Activated CD4-positive, alpha-beta T cell treated with anti-CD3 and anti-CD28 coated beads, Interleukin-2, amount 10 ng/mL, durations not matched to agents 24 days and 14 days (primary cell): Measurements from ENCODE around the gene GLI3. TPM values are rescaled to one million over a fixed set of nuclear protein-coding genes. Genes with fewer than 3 reads are reported as not detected.

Source experiments
- DNase-seq: peaks from one replicate; pipeline ENCODE4 v3.0.0; 2022
- H3K27ac Mint-ChIP-seq: one replicate; pipeline ENCODE4 v1.8.0; 2022; ENCODE audit warnings: mild to moderate bottlenecking, mixed read lengths
- H3K27me3 Mint-ChIP-seq: one replicate; pipeline ENCODE4 v1.8.0; 2022; ENCODE audit warnings: mixed read lengths
- H3K36me3 Mint-ChIP-seq: one replicate; pipeline ENCODE4 v1.8.0; 2022; ENCODE audit warnings: low read depth, mild to moderate bottlenecking, mixed read lengths
- H3K4me1 Mint-ChIP-seq: one replicate; pipeline ENCODE4 v1.8.0; 2021; ENCODE audit warnings: mixed read lengths
- H3K4me3 Mint-ChIP-seq: one replicate; pipeline ENCODE4 v1.8.0; 2022; ENCODE audit warnings: mild to moderate bottlenecking, moderate library complexity, mixed read lengths
- H3K9me3 Mint-ChIP-seq: one replicate; pipeline ENCODE4 v1.8.0; 2021; ENCODE audit warnings: mixed read lengths
- intact Hi-C: fragments of 100-400 bp; cut with micrococcal nuclease; formaldehyde crosslinking; loops from one replicate; pipeline ENCODE4 v1.15.1; 2023
- total RNA-seq: library from RNA; stranded (reverse); gene quantifications from 2 replicates; pipeline ENCODE4 v1.2.3, GENCODE V29; 2022

The GLI3 gene
- total RNA-seq, 1 donor from 2014 or later, result not detected

GRCh38 chr7:42231043-42231787 is 5.8 kb downstream of the GLI3 start:
- H3K36me3 Mint-ChIP-seq, result peaks cover 1% of the 10 kb centered on the region
- peaks cover 82% of the 10 kb centered on the region for H3K27me3 Mint-ChIP-seq
- H3K4me1 Mint-ChIP-seq, result peaks cover 6% of the 10 kb centered on the region
- no peak for DNase-seq
- intact Hi-C loops, result no loop called here
- H3K9me3 Mint-ChIP-seq, result no peaks in the 10 kb centered on the region
- H3K4me3 Mint-ChIP-seq, result no peak overlapping the region
- no peak overlapping the region for H3K27ac Mint-ChIP-seq

- no peak for DNase-seq
- H3K27me3 Mint-ChIP-seq, result peaks cover 64% of the 10 kb centered on the region
- H3K36me3 Mint-ChIP-seq, result peaks cover 1% of the 10 kb centered on the region
- no peaks in the 10 kb centered on the region for H3K9me3 Mint-ChIP-seq
- intact Hi-C loops, result no loop called here
- peaks cover 6% of the 10 kb centered on the region for H3K4me1 Mint-ChIP-seq
- H3K4me3 Mint-ChIP-seq, result peak overlapping the region; percentile 62
- no peak overlapping the region for H3K27ac Mint-ChIP-seq
Measured at GRCh38 chr7:42227936-42228591, 8.9 kb downstream of the GLI3 start.

- H3K36me3 Mint-ChIP-seq, result peaks cover 1% of the 10 kb centered on the region
- peak overlapping the region; percentile 62 for H3K4me3 Mint-ChIP-seq
- H3K4me1 Mint-ChIP-seq, result peaks cover 6% of the 10 kb centered on the region
- no peaks in the 10 kb centered on the region for H3K9me3 Mint-ChIP-seq
- peak; percentile 61 for DNase-seq
- peaks cover 59% of the 10 kb centered on the region for H3K27me3 Mint-ChIP-seq
- intact Hi-C loops, result no loop called here
- no peak overlapping the region for H3K27ac Mint-ChIP-seq
Measured at GRCh38 chr7:42227541-42227935, 9.5 kb downstream of the GLI3 start.

GRCh38 chr7:42227021-42227420 is 10.0 kb downstream of the GLI3 start:
- H3K4me1 Mint-ChIP-seq, result peaks cover 6% of the 10 kb centered on the region
- intact Hi-C loops, result no loop called here
- H3K36me3 Mint-ChIP-seq, result peaks cover 1% of the 10 kb centered on the region
- no peak overlapping the region for H3K4me3 Mint-ChIP-seq
- no peaks in the 10 kb centered on the region for H3K9me3 Mint-ChIP-seq
- no peak overlapping the region for H3K27ac Mint-ChIP-seq
- no peak for DNase-seq
- H3K27me3 Mint-ChIP-seq, result peaks cover 56% of the 10 kb centered on the region

- Mint-ChIP-seq H3K4me1 (peaks cover 6% of the 10 kb centered on the region), H3K27ac (no peak overlapping the region)
- intact Hi-C loops, result no loop called here
Measured at GRCh38 chr7:42226354-42226941, 10.6 kb downstream of the GLI3 start.

GRCh38 chr7:42224391-42225003 is 12.5 kb downstream of the GLI3 start:
- Mint-ChIP-seq H3K36me3 (peaks cover 1% of the 10 kb centered on the region), H3K9me3 (no peaks in the 10 kb centered on the region), H3K4me1 (peaks cover 6% of the 10 kb centered on the region), H3K4me3 (no peak overlapping the region), H3K27me3 (peaks cover 39% of the 10 kb centered on the region), H3K27ac (no peak overlapping the region)
- no peak for DNase-seq
- intact Hi-C loops, result no loop called here

More at GRCh38 chr7:42226354-42226941, 10.6 kb downstream of the GLI3 start:
- H3K36me3 Mint-ChIP-seq, result peaks cover 1% of the 10 kb centered on the region
- no peaks in the 10 kb centered on the region for H3K9me3 Mint-ChIP-seq
- no peak overlapping the region for H3K4me3 Mint-ChIP-seq
- peaks cover 53% of the 10 kb centered on the region for H3K27me3 Mint-ChIP-seq
- DNase-seq, result no peak

GRCh38 chr7:42222891-42223290 is 14.1 kb downstream of the GLI3 start:
- Mint-ChIP-seq H3K4me3 (no peak overlapping the region), H3K9me3 (no peaks in the 10 kb centered on the region), H3K27ac (no peak overlapping the region), H3K27me3 (peaks cover 25% of the 10 kb centered on the region), H3K36me3 (peaks cover 1% of the 10 kb centered on the region), H3K4me1 (peaks cover 6% of the 10 kb centered on the region)
- intact Hi-C loops, result no loop called here
- no peak for DNase-seq

GRCh38 chr7:42222125-42222524 is 14.9 kb downstream of the GLI3 start:
- intact Hi-C loops, result no loop called here
- H3K4me1 Mint-ChIP-seq, result no peaks in the 10 kb centered on the region
- H3K27ac Mint-ChIP-seq, result no peak overlapping the region
- DNase-seq, result no peak
- peaks cover 17% of the 10 kb centered on the region for H3K27me3 Mint-ChIP-seq
- no peaks in the 10 kb centered on the region for H3K9me3 Mint-ChIP-seq
- H3K36me3 Mint-ChIP-seq, result no peaks in the 10 kb centered on the region
- H3K4me3 Mint-ChIP-seq, result no peak overlapping the region

GRCh38 chr7:42221304-42221703 is 15.7 kb downstream of the GLI3 start:
- no peak overlapping the region for H3K27ac Mint-ChIP-seq
- no peaks in the 10 kb centered on the region for H3K9me3 Mint-ChIP-seq
- DNase-seq, result no peak
- intact Hi-C loops, result no loop called here
- H3K4me1 Mint-ChIP-seq, result no peaks in the 10 kb centered on the region
- no peaks in the 10 kb centered on the region for H3K36me3 Mint-ChIP-seq
- H3K4me3 Mint-ChIP-seq, result no peak overlapping the region
- peaks cover 10% of the 10 kb centered on the region for H3K27me3 Mint-ChIP-seq

- intact Hi-C loops, result no loop called here
- H3K4me3 Mint-ChIP-seq, result no peak overlapping the region
- H3K27ac Mint-ChIP-seq, result no peak overlapping the region
- H3K36me3 Mint-ChIP-seq, result no peaks in the 10 kb centered on the region
- no peaks in the 10 kb centered on the region for H3K9me3 Mint-ChIP-seq
- peaks cover 5% of the 10 kb centered on the region for H3K27me3 Mint-ChIP-seq
- DNase-seq, result no peak
- no peaks in the 10 kb centered on the region for H3K4me1 Mint-ChIP-seq
Measured at GRCh38 chr7:42219447-42219846, 17.6 kb downstream of the GLI3 start.

GRCh38 chr7:42218248-42218647 is 18.8 kb downstream of the GLI3 start:
- Mint-ChIP-seq H3K4me1 (no peaks in the 10 kb centered on the region), H3K9me3 (no peaks in the 10 kb centered on the region), H3K27ac (no peak overlapping the region), H3K4me3 (no peak overlapping the region), H3K36me3 (no peaks in the 10 kb centered on the region), H3K27me3 (peaks cover 4% of the 10 kb centered on the region)
- no peak for DNase-seq
- intact Hi-C loops, result no loop called here

- peaks cover 4% of the 10 kb centered on the region for H3K27me3 Mint-ChIP-seq
- H3K27ac Mint-ChIP-seq, result no peak overlapping the region
- H3K4me3 Mint-ChIP-seq, result no peak overlapping the region
- H3K9me3 Mint-ChIP-seq, result no peaks in the 10 kb centered on the region
- no peak for DNase-seq
- H3K36me3 Mint-ChIP-seq, result no peaks in the 10 kb centered on the region
- H3K4me1 Mint-ChIP-seq, result no peaks in the 10 kb centered on the region
- intact Hi-C loops, result no loop called here
Measured at GRCh38 chr7:42217548-42217947, 19.5 kb downstream of the GLI3 start.

- Mint-ChIP-seq H3K4me1 (no peaks in the 10 kb centered on the region), H3K27me3 (peaks cover 2% of the 10 kb centered on the region), H3K27ac (no peak overlapping the region), H3K9me3 (no peaks in the 10 kb centered on the region), H3K36me3 (no peaks in the 10 kb centered on the region), H3K4me3 (no peak overlapping the region)
- intact Hi-C loops, result no loop called here
- no peak for DNase-seq
Measured at GRCh38 chr7:42217053-42217452, 20.0 kb downstream of the GLI3 start.

- H3K4me3 Mint-ChIP-seq, result no peak overlapping the region
- no peak overlapping the region for H3K27ac Mint-ChIP-seq
- H3K36me3 Mint-ChIP-seq, result no peaks in the 10 kb centered on the region
- no peaks in the 10 kb centered on the region for H3K9me3 Mint-ChIP-seq
- no peaks in the 10 kb centered on the region for H3K4me1 Mint-ChIP-seq
- intact Hi-C loops, result no loop called here
- DNase-seq, result no peak
- H3K27me3 Mint-ChIP-seq, result peaks cover 2% of the 10 kb centered on the region
Measured at GRCh38 chr7:42214060-42214679, 22.8 kb downstream of the GLI3 start.
